OCI-LY7 (cell line): Measurements from ENCODE around the gene GALNT8. TPM values are rescaled to one million over a fixed set of nuclear protein-coding genes. Genes with fewer than 3 reads are reported as not detected.

Experiments
- BruUV-seq: library from RNA; stranded (reverse); fragments of 400-500 nt; replicated peaks from 2 replicates; lab custom pipeline; 2021; lab: Mats Ljungman, UMichigan
- CTCF ChIA-PET: fragments of 300-600 bp; sonication (Branson Sonifier 250); formaldehyde crosslinking; loops from one replicate; lab custom pipeline; 2022; ENCODE audit warnings: antibody characterized with exemption; ENCODE audit not compliant: unreplicated experiment; lab: Charles Lee
- POLR2A ChIA-PET: fragments of 300-600 bp; sonication (Branson Sonifier 250); formaldehyde crosslinking; loops from one replicate; lab custom pipeline; 2022; ENCODE audit warnings: antibody characterized with exemption; lab: Charles Lee
- DNase-seq: peaks from one replicate; pipeline ENCODE4 v3.0.0-alpha.2; 2015; ENCODE audit warnings: low spot score
- H2AFZ ChIP-seq: fragments of 200-600 bp; sonication (generic), shearing (Covaris generic); 2 replicates; pipeline ENCODE4 v1.6.1; 2014; ENCODE audit warnings: mild to moderate bottlenecking, antibody characterized with exemption, low read length, moderate library complexity
- H3K27ac ChIP-seq: fragments of 200-600 bp; sonication (generic); 2 replicates; pipeline ENCODE4 v1.5.1; 2014; ENCODE audit warnings: mixed run types, low read depth, mild to moderate bottlenecking, moderate library complexity, low read length, inconsistent platforms; ENCODE audit not compliant: poor library complexity, severe bottlenecking
- H3K36me3 ChIP-seq: fragments of 200-600 bp; sonication (generic); 2 replicates; pipeline ENCODE4 v1.6.1; 2014; ENCODE audit warnings: mild to moderate bottlenecking, antibody characterized with exemption, low read length, moderate library complexity, mixed read lengths; ENCODE audit not compliant: insufficient read depth
- H3K4me1 ChIP-seq: fragments of 200-600 bp; sonication (generic); 2 replicates; pipeline ENCODE4 v1.5.1; 2014; ENCODE audit warnings: mild to moderate bottlenecking, low read length; ENCODE audit not compliant: insufficient read depth, poor library complexity, severe bottlenecking
- H3K4me2 ChIP-seq: fragments of 200-600 bp; sonication (generic); 2 replicates; pipeline ENCODE4 v1.6.1; 2014; ENCODE audit warnings: mild to moderate bottlenecking, low read length
- H3K4me3 ChIP-seq: fragments of 200-600 bp; sonication (generic); 2 replicates; pipeline ENCODE4 v1.5.1; 2014; ENCODE audit warnings: mild to moderate bottlenecking, low read depth, low read length; ENCODE audit not compliant: poor library complexity, severe bottlenecking
- H3K79me2 ChIP-seq: fragments of 200-600 bp; sonication (generic); 2 replicates; pipeline ENCODE4 v1.6.1; 2016; ENCODE audit warnings: low read depth, mild to moderate bottlenecking, low read length, moderate library complexity, mixed read lengths; ENCODE audit not compliant: insufficient read depth
- H3K9me2 ChIP-seq: fragments of 200-600 bp; sonication (generic); 2 replicates; pipeline ENCODE4 v1.6.1; 2016; ENCODE audit warnings: mild to moderate bottlenecking, low read length, mixed read lengths; ENCODE audit not compliant: insufficient read depth
- H3K9me3 ChIP-seq: fragments of 200-600 bp; sonication (generic); 2 replicates; pipeline ENCODE4 v1.6.1; 2014; ENCODE audit warnings: mild to moderate bottlenecking, mixed run types, low read length, mixed read lengths
- H4K20me1 ChIP-seq: fragments of 200-600 bp; sonication (generic); 2 replicates; pipeline ENCODE4 v1.6.1; 2014; ENCODE audit warnings: mild to moderate bottlenecking, antibody characterized with exemption, low read length, moderate library complexity, mixed read lengths; ENCODE audit not compliant: insufficient read depth
- CTCF ChIP-seq: fragments of 200-600 bp; sonication (generic); conservative IDR thresholded peaks from 2 replicates; pipeline ENCODE4 v1.5.1; 2014; ENCODE audit warnings: mild to moderate bottlenecking, antibody characterized with exemption, low read length, moderate library complexity, mixed read lengths
- EZH2phosphoT487 ChIP-seq: fragments of 200-600 bp; sonication (generic); IDR thresholded peaks from 2 replicates; pipeline ENCODE4 v1.6.1; 2018; ENCODE audit warnings: low read depth, borderline replicate concordance, mild to moderate bottlenecking, mixed run types, antibody characterized with exemption, low read length, moderate library complexity, mixed read lengths
- intact Hi-C: fragments of 100-400 bp; cut with micrococcal nuclease; formaldehyde crosslinking; loops from one replicate; pipeline ENCODE4 v1.10.0; 2022; ENCODE audit not compliant: unreplicated experiment
- total RNA-seq, 2 experiments: library from RNA; depleted of rRNA in 1 of 2; stranded (reverse); fragments of >200 nt in 1 of 2; shearing (Covaris generic) in 1 of 2; gene quantifications; 2 replicates each; pipeline ENCODE4 v1.2.3, GENCODE V29; 2014 to 2022

The GALNT8 gene
- total RNA-seq, 2 experiments from 2014 or later = 0.60 TPM; not detected in 1

DNA sequence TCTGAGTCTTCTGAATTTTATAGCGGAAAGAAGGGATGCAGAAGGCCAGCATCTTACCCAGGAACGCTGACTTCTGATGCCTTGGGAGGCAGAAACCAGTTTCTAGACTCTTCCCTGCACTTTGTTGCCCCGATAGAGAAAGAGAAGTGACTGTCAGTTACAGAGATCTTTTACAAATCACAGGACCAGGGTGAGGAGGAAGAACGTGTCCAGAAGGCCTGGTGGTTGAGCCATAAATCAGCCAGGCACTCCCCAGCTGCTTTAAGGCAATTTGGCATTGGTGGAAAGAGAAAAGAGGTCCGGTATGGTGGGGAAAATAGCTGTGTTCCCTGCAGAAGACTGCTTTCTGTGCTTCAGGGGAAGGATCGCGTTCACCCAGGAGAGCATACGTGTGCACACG is 100.8 kb downstream of the GALNT8 start:
- Histone ChIP-seq H3K9me3 (no peaks in the 10 kb centered on the region), H3K9me2 (no peaks in the 10 kb centered on the region), H3K4me3 (no peak overlapping the region), H3K27ac (no peak overlapping the region), H2AFZ (no peak overlapping the region), H3K36me3 (peaks cover 39% of the 10 kb centered on the region), H3K4me1 (peaks cover 35% of the 10 kb centered on the region), H4K20me1 (no peaks in the 10 kb centered on the region; the same call in 1 of the 2 replicates), H3K79me2 (peaks cover 14% of the 10 kb centered on the region; the same call in 1 of the 2 replicates), H3K4me2 (peak overlapping the region; percentile 22; the same call in 1 of the 2 replicates)
- no peak for DNase-seq
- ChIA-PET POLR2A (no interaction called here), CTCF (no interaction called here)
- intact Hi-C loops = no loop called here
- TF ChIP-seq EZH2phosphoT487 (no peak), CTCF (no peak)
- BruUV-seq = no TSS peak

Other genes starting within 250 kb of the GALNT8 start
- gene RAD51AP1, start 181.5 kb upstream of the GALNT8 start, total RNA-seq (2014; rRNA removed; shearing (Covaris generic)) = 81.3 and 98.6 TPM in 2 replicates
- 69.2 and 86.0 TPM in 2 replicates for gene RAD51AP1, start 181.5 kb upstream of the GALNT8 start, total RNA-seq (2022)
- 32.3 and 33.9 TPM in 2 replicates for gene DYRK4, start 158.2 kb upstream of the GALNT8 start, total RNA-seq (2014; rRNA removed; shearing (Covaris generic))
- 21.3 and 23.1 TPM in 2 replicates for gene DYRK4, start 158.2 kb upstream of the GALNT8 start, total RNA-seq (2022)
- gene AKAP3, start 71.3 kb upstream of the GALNT8 start, total RNA-seq (2014; rRNA removed; shearing (Covaris generic)) = 0.92 and 1.2 TPM in 2 replicates
- 2.4 and 3.7 TPM in 2 replicates for gene AKAP3, start 71.3 kb upstream of the GALNT8 start, total RNA-seq (2022)
- gene NDUFA9, start 71.3 kb upstream of the GALNT8 start, total RNA-seq (2014; rRNA removed; shearing (Covaris generic)) = 69.1 and 72.0 TPM in 2 replicates
- 83.9 and 123 TPM in 2 replicates for gene NDUFA9, start 71.3 kb upstream of the GALNT8 start, total RNA-seq (2022)
- gene KCNA1, start 189.5 kb downstream of the GALNT8 start, total RNA-seq (2014; rRNA removed; shearing (Covaris generic)) = not detected in 2 replicates
- not detected in 2 replicates for gene KCNA1, start 189.5 kb downstream of the GALNT8 start, total RNA-seq (2022)